SK-N-SH (cell line): Measurements from ENCODE around the gene OPCML. TPM values are rescaled to one million over a fixed set of nuclear protein-coding genes. Genes with fewer than 3 reads are reported as not detected.

Source experiments
- CTCF ChIA-PET: fragments of 300-600, 350-600 bp; formaldehyde crosslinking; extraction: SDS; loops from one replicate; lab custom pipeline; 2021; lab: Yijun Ruan, JAX
- POLR2A ChIA-PET: fragments of 350-600 bp; sonication (Branson Sonifier 250); formaldehyde crosslinking; extraction: SDS; loops from one replicate; lab custom pipeline; 2020; ENCODE audit warnings: antibody characterized with exemption, inconsistent platforms; lab: Yijun Ruan, JAX
- DNase-seq: peaks from one replicate; pipeline ENCODE4 v3.0.0; 2012
- H2AFZ ChIP-seq: fragments of 200-600 bp; sonication (generic); 2 replicates; pipeline ENCODE4 v1.8.1; 2016; ENCODE audit warnings: antibody characterized with exemption, mild to moderate bottlenecking, low read depth
- H3F3A ChIP-seq: fragments of 200-600 bp; sonication (generic); replicated peaks from 2 replicates; pipeline ENCODE3; 2016; ENCODE audit warnings: antibody characterized with exemption, mild to moderate bottlenecking; ENCODE audit not compliant: insufficient read depth
- H3K27ac ChIP-seq, 2 experiments: fragments of 200-500 bp in 1 of 2; fragments of 200-600 bp in 1 of 2; sonication (Bioruptor generic) in 1 of 2; sonication (generic), shearing (Covaris generic) in 1 of 2; 2 replicates each; pipeline versions ENCODE4 v1.5.1 to v1.6.1; 2014 to 2016; ENCODE audit warnings: low read depth in 2 of 2, inconsistent platforms in 1 of 2, low read length in 1 of 2, mild to moderate bottlenecking in 1 of 2, mixed read lengths in 1 of 2
- H3K27me3 ChIP-seq: fragments of 200-600 bp; sonication (generic), shearing (Covaris generic); 2 replicates; pipeline ENCODE4 v1.6.1; 2016; ENCODE audit warnings: mixed run types; ENCODE audit not compliant: insufficient read depth
- H3K36me3 ChIP-seq, 2 experiments: fragments of 200-500 bp in 1 of 2; fragments of 200-600 bp in 1 of 2; sonication (Bioruptor generic) in 1 of 2; sonication (generic) in 1 of 2; replicated peaks in 1 of 2; 2 replicates each; pipeline versions ENCODE3 to v1.5.1; 2014 to 2016; ENCODE audit warnings: low read length in 1 of 2, mild to moderate bottlenecking in 1 of 2; ENCODE audit not compliant: insufficient read depth in 2 of 2, control insufficient read depth in 1 of 2
- H3K4me1 ChIP-seq, 2 experiments: fragments of 200-500 bp in 1 of 2; fragments of 200-600 bp in 1 of 2; sonication (Bioruptor generic) in 1 of 2; sonication (generic), shearing (Covaris generic) in 1 of 2; 2 replicates each; pipeline versions ENCODE4 v1.5.1 to v1.6.1; 2014 to 2016; ENCODE audit warnings: low read depth in 1 of 2, low read length in 1 of 2, mixed run types in 1 of 2; ENCODE audit not compliant: insufficient read depth in 2 of 2, control insufficient read depth in 1 of 2
- H3K4me2 ChIP-seq: fragments of 200-600 bp; sonication (generic), shearing (Covaris generic); 2 replicates; pipeline ENCODE4 v1.6.1; 2017; ENCODE audit warnings: mixed run types
- H3K4me3 ChIP-seq, 2 experiments: fragments of 200-500 bp in 1 of 2; fragments of 200-600 bp in 1 of 2; sonication (Bioruptor generic) in 1 of 2; sonication (generic), shearing (Covaris generic) in 1 of 2; 2 replicates each; pipeline versions ENCODE4 v1.5.1 to v1.8.1; 2014 to 2016; ENCODE audit warnings: low read depth in 2 of 2, inconsistent platforms in 1 of 2, low read length in 1 of 2, mild to moderate bottlenecking in 1 of 2, mixed read lengths in 1 of 2, moderate library complexity in 1 of 2
- H3K79me2 ChIP-seq: fragments of 200-600 bp; sonication (generic); 2 replicates; pipeline ENCODE4 v1.8.1; 2017; ENCODE audit warnings: mild to moderate bottlenecking; ENCODE audit not compliant: insufficient read depth
- H3K9ac ChIP-seq: fragments of 200-600 bp; sonication (generic); 2 replicates; pipeline ENCODE4 v1.6.1; 2017; ENCODE audit warnings: mixed run types
- H3K9me2 ChIP-seq: fragments of 200-600 bp; sonication (generic); 2 replicates; pipeline ENCODE4 v1.6.1; 2017; ENCODE audit warnings: mixed run types
- H3K9me3 ChIP-seq: fragments of 200-600 bp; sonication (generic); 2 replicates; pipeline ENCODE4 v1.6.1; 2017; ENCODE audit warnings: mixed run types, mild to moderate bottlenecking, moderate library complexity
- H4K20me1 ChIP-seq: fragments of 200-600 bp; sonication (generic); 2 replicates; pipeline ENCODE4 v1.6.1; 2017; ENCODE audit warnings: mild to moderate bottlenecking, mixed run types; ENCODE audit not compliant: insufficient read depth
- CHD2 ChIP-seq: fragments of 150-350 bp; IDR thresholded peaks from 2 replicates; pipeline ENCODE4 v1.6.1; 2018; ENCODE audit warnings: low read length; ENCODE audit not compliant: partially characterized antibody
- FOXJ3 ChIP-seq: sonication (generic); formaldehyde crosslinking; IDR thresholded peaks from 2 replicates; pipeline ENCODE4 v1.5.1; 2020; ENCODE audit warnings: mild to moderate bottlenecking, missing genetic modification reagents
- FOXM1 ChIP-seq: IDR thresholded peaks from 2 replicates; pipeline ENCODE4 v1.4.0; 2012; ENCODE audit warnings: low read depth, mild to moderate bottlenecking
- MEF2A ChIP-seq: IDR thresholded peaks from 2 replicates; pipeline ENCODE4 v1.4.0; 2012; ENCODE audit warnings: low read depth, borderline replicate concordance
- NFIC ChIP-seq: IDR thresholded peaks from 2 replicates; pipeline ENCODE4 v1.4.0; 2012; ENCODE audit warnings: borderline replicate concordance
- NRF1 ChIP-seq: IDR thresholded peaks from 2 replicates; pipeline ENCODE4 v1.6.1; 2012; ENCODE audit warnings: low read depth, mild to moderate bottlenecking, low read length
- POLR2AphosphoS5 ChIP-seq: IDR thresholded peaks from 2 replicates; pipeline ENCODE4 v1.6.1; 2012; ENCODE audit warnings: low read depth, low read length
- RAD21 ChIP-seq: IDR thresholded peaks from 2 replicates; pipeline ENCODE4 v1.6.1; 2012; ENCODE audit warnings: mild to moderate bottlenecking, low read length
- RCOR1 ChIP-seq: fragments of 150-350 bp; IDR thresholded peaks from 2 replicates; pipeline ENCODE4 v1.6.1; 2017; ENCODE audit warnings: antibody characterized with exemption, low read length
- RFX5 ChIP-seq: IDR thresholded peaks from 2 replicates; pipeline ENCODE4 v1.6.1; 2012; ENCODE audit warnings: mild to moderate bottlenecking, improper control_type of control experiment, low read length
- RXRA ChIP-seq: IDR thresholded peaks from 2 replicates; pipeline ENCODE4 v1.4.0; 2012; ENCODE audit warnings: low read depth, mild to moderate bottlenecking, borderline replicate concordance
- SIN3A ChIP-seq: IDR thresholded peaks from 2 replicates; pipeline ENCODE4 v1.6.1; 2012; ENCODE audit warnings: low read depth, mild to moderate bottlenecking, low read length, moderate library complexity, borderline replicate concordance
- SMC3 ChIP-seq: IDR thresholded peaks from 2 replicates; pipeline ENCODE4 v1.6.1; 2012; ENCODE audit warnings: low read depth, low read length, improper control_type of control experiment
- TCF12 ChIP-seq: IDR thresholded peaks from 2 replicates; pipeline ENCODE4 v1.4.0; 2012
- TEAD4 ChIP-seq: IDR thresholded peaks from 2 replicates; pipeline ENCODE4 v1.4.0; 2012; ENCODE audit warnings: mild to moderate bottlenecking, borderline replicate concordance; ENCODE audit not compliant: insufficient read depth
- YY1 ChIP-seq: IDR thresholded peaks from 2 replicates; pipeline ENCODE4 v1.4.0; 2012; ENCODE audit warnings: low read depth, mild to moderate bottlenecking
- WGBS: methylation state at CpG from one replicate; pipeline ENCODE4 v1.1.6; 2017; ENCODE audit warnings: low lambda C conversion rate; 5-methylcytosine and 5-hydroxymethylcytosine counted together
- polyA plus RNA-seq, 3 experiments: library from polyadenylated mRNA; depleted of rRNA; stranded (reverse); fragments of >200 nt; gene quantifications; 2 replicates each; pipeline ENCODE4 v1.2.3, GENCODE V29; 2012
- TF ChIP-seq, protein P1 (sequence below): IDR thresholded peaks from 2 replicates; pipeline ENCODE4 v1.6.1; 2012; ENCODE audit warnings: mild to moderate bottlenecking, low read depth, low read length, moderate library complexity
- TF ChIP-seq, protein P2 (sequence below): IDR thresholded peaks from 2 replicates; pipeline ENCODE4 v1.4.0; 2012; ENCODE audit warnings: low read depth, borderline replicate concordance
- TF ChIP-seq, protein P3 (sequence below): fragments of 200-600 bp; sonication (generic); IDR thresholded peaks from 2 replicates; pipeline ENCODE4 v1.6.1; 2017; ENCODE audit warnings: antibody characterized with exemption, mild to moderate bottlenecking, moderate library complexity
- TF ChIP-seq, protein P4 (sequence below): IDR thresholded peaks from 2 replicates; pipeline ENCODE4 v1.4.0; 2012; ENCODE audit warnings: low read depth, borderline replicate concordance

Gene OPCML
- polyA plus RNA-seq, 1 of the 3 experiments (the other 2 are of a cell fraction) = not detected

DNA sequence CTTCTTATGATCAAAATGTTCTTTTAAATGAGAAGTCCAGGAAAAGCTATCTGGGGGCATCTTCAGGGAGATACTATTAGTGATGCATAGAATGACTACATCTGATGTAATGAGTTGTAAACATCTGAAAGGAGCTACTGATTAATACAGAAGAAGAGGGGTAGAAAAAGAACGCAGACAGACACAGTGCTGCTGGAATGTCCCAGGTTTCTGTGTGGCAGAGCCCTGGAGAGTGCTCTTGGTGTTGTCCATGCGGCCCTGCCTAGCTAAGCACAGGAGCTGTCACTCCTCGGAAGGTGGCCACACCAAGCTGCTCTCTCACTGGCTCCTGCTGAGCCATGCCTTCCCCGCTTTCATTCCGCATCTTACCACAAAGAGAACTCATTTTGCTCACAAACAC lies 768.8 kb downstream of the OPCML start:
- no peak overlapping the region for H2AFZ ChIP-seq
- H3K27me3 ChIP-seq = no peaks in the 10 kb centered on the region
- no peaks in the 10 kb centered on the region for H3K9me3 ChIP-seq
- TF ChIP-seq TEAD4 = no peak
- TF ChIP-seq RCOR1 = no peak
- no peak for TF ChIP-seq RAD21
- no peak for TF ChIP-seq FOXM1
- TF ChIP-seq NFIC = no peak
- TF ChIP-seq, protein P1, sequence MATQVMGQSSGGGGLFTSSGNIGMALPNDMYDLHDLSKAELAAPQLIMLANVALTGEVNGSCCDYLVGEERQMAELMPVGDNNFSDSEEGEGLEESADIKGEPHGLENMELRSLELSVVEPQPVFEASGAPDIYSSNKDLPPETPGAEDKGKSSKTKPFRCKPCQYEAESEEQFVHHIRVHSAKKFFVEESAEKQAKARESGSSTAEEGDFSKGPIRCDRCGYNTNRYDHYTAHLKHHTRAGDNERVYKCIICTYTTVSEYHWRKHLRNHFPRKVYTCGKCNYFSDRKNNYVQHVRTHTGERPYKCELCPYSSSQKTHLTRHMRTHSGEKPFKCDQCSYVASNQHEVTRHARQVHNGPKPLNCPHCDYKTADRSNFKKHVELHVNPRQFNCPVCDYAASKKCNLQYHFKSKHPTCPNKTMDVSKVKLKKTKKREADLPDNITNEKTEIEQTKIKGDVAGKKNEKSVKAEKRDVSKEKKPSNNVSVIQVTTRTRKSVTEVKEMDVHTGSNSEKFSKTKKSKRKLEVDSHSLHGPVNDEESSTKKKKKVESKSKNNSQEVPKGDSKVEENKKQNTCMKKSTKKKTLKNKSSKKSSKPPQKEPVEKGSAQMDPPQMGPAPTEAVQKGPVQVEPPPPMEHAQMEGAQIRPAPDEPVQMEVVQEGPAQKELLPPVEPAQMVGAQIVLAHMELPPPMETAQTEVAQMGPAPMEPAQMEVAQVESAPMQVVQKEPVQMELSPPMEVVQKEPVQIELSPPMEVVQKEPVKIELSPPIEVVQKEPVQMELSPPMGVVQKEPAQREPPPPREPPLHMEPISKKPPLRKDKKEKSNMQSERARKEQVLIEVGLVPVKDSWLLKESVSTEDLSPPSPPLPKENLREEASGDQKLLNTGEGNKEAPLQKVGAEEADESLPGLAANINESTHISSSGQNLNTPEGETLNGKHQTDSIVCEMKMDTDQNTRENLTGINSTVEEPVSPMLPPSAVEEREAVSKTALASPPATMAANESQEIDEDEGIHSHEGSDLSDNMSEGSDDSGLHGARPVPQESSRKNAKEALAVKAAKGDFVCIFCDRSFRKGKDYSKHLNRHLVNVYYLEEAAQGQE = no peak
- TF ChIP-seq FOXJ3 (CRISPR knock-in tag) = no peak
- TF ChIP-seq, protein P2, sequence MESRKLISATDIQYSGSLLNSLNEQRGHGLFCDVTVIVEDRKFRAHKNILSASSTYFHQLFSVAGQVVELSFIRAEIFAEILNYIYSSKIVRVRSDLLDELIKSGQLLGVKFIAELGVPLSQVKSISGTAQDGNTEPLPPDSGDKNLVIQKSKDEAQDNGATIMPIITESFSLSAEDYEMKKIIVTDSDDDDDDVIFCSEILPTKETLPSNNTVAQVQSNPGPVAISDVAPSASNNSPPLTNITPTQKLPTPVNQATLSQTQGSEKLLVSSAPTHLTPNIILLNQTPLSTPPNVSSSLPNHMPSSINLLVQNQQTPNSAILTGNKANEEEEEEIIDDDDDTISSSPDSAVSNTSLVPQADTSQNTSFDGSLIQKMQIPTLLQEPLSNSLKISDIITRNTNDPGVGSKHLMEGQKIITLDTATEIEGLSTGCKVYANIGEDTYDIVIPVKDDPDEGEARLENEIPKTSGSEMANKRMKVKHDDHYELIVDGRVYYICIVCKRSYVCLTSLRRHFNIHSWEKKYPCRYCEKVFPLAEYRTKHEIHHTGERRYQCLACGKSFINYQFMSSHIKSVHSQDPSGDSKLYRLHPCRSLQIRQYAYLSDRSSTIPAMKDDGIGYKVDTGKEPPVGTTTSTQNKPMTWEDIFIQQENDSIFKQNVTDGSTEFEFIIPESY = no peak
- no peak for TF ChIP-seq YY1
- no peak for TF ChIP-seq SMC3
- no peak for TF ChIP-seq NRF1
- H3K9me2 ChIP-seq = no peaks in the 10 kb centered on the region
- no peak overlapping the region for H3K4me3 ChIP-seq
- H3K36me3 ChIP-seq = no peaks in the 10 kb centered on the region
- H4K20me1 ChIP-seq = no peaks in the 10 kb centered on the region
- no peak overlapping the region for H3K9ac ChIP-seq
- no peaks in the 10 kb centered on the region for H3F3A ChIP-seq
- H3K79me2 ChIP-seq = no peaks in the 10 kb centered on the region
- no peaks in the 10 kb centered on the region for H3K4me1 ChIP-seq
- 28% methylated on average over 4 of the region's 5 CpGs for WGBS
- DNase-seq = no peak
- ChIA-PET POLR2A (no interaction called here), CTCF (interaction anchor here (1.1 to 1.5 kb wide), 3 partner anchors 9 to 177 kb away, joined by 3 to 4 read pairs (median 4); no protein-coding TSS in a partner anchor)
- no peak overlapping the region for H3K4me2 ChIP-seq
- no peak overlapping the region for H3K27ac ChIP-seq

DNA sequence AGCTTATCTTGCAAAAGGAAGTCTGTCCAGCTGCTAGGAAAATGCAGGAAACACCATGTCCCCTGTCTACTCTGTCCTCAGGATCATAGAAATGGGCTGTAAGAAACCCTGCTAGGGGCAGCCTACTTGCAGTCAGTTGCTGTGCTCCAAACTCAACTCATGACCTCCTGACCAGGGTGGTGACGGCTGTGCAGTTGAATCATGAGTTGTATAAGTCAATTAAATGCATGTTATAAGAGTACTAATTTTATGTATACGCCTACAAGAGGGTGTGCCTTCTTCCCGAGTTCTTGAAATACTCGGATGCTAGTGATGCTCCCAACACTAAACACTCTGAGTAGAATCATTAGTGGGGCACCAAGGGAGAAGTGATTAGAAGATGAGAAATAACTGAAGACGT lies 776.4 kb downstream of the OPCML start:
- Histone ChIP-seq H3K4me1 (no peaks in the 10 kb centered on the region), H3K36me3 (no peaks in the 10 kb centered on the region)
- TF ChIP-seq CHD2 = no peak
- TF ChIP-seq TCF12 = no peak
- TF ChIP-seq POLR2AphosphoS5 = no peak
- no peak for TF ChIP-seq MEF2A
- TF ChIP-seq, protein P3, sequence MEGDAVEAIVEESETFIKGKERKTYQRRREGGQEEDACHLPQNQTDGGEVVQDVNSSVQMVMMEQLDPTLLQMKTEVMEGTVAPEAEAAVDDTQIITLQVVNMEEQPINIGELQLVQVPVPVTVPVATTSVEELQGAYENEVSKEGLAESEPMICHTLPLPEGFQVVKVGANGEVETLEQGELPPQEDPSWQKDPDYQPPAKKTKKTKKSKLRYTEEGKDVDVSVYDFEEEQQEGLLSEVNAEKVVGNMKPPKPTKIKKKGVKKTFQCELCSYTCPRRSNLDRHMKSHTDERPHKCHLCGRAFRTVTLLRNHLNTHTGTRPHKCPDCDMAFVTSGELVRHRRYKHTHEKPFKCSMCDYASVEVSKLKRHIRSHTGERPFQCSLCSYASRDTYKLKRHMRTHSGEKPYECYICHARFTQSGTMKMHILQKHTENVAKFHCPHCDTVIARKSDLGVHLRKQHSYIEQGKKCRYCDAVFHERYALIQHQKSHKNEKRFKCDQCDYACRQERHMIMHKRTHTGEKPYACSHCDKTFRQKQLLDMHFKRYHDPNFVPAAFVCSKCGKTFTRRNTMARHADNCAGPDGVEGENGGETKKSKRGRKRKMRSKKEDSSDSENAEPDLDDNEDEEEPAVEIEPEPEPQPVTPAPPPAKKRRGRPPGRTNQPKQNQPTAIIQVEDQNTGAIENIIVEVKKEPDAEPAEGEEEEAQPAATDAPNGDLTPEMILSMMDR = no peak
- TF ChIP-seq, protein P2 = no peak
- no peak for TF ChIP-seq RFX5
- no peak for TF ChIP-seq NRF1
- TF ChIP-seq SIN3A = no peak
- no peak for TF ChIP-seq RXRA
- TF ChIP-seq, protein P4, sequence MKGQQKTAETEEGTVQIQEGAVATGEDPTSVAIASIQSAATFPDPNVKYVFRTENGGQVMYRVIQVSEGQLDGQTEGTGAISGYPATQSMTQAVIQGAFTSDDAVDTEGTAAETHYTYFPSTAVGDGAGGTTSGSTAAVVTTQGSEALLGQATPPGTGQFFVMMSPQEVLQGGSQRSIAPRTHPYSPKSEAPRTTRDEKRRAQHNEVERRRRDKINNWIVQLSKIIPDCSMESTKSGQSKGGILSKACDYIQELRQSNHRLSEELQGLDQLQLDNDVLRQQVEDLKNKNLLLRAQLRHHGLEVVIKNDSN = no peak

More for the DNA sequence above, 776.4 kb downstream of the OPCML start:
- H3K27ac ChIP-seq = no peak overlapping the region
- H3K4me3 ChIP-seq = no peak overlapping the region
- no peaks in the 10 kb centered on the region for H3F3A ChIP-seq
- no peaks in the 10 kb centered on the region for H3K9me2 ChIP-seq
- POLR2A ChIA-PET = no interaction called here
- H3K9me3 ChIP-seq = no peaks in the 10 kb centered on the region
- WGBS = 26% methylated on average over 5 of the region's 5 CpGs
- H3K27me3 ChIP-seq = no peaks in the 10 kb centered on the region
- H3K4me2 ChIP-seq = no peak overlapping the region
- H2AFZ ChIP-seq = no peak overlapping the region
- no peak for DNase-seq
- CTCF ChIA-PET = interaction anchor here (0.7 kb wide), 1 partner anchor 38 kb away, joined by 3 read pairs; no protein-coding TSS in a partner anchor
- no peak overlapping the region for H3K9ac ChIP-seq
- no peaks in the 10 kb centered on the region for H4K20me1 ChIP-seq
- no peaks in the 10 kb centered on the region for H3K79me2 ChIP-seq
